Tibial artery (tissue), 4 donors: Measurements from ENCODE around the gene RNF144A.

ENCODE experiments used
- DNase-seq, 2 donors: peaks; one replicate each; pipeline ENCODE4 v3.0.0-alpha.2; 2019
- H3K27ac ChIP-seq, 2 donors: fragments of 200-600 bp; sonication (generic) in 1 of 2; 1 replicate in 1 of 2; 2 replicates in 1 of 2; pipeline ENCODE4 v1.5.1; 2018 to 2019; ENCODE audit warnings: mild to moderate bottlenecking in 1 of 2
- H3K27me3 ChIP-seq, 2 donors: fragments of 200-600 bp; sonication (generic) in 1 of 2; one replicate each; pipeline versions ENCODE4 v1.5.1 to v1.6.0; 2016 to 2019
- H3K36me3 ChIP-seq, 3 donors: fragments of 200-600 bp; sonication (generic) in 2 of 3; one replicate each; pipeline ENCODE4 v1.5.1; 2016 to 2019; ENCODE audit warnings: mild to moderate bottlenecking in 2 of 3
- H3K4me1 ChIP-seq, 4 donors: fragments of 200-600 bp; sonication (generic) in 2 of 4; 1 replicate in 3 of 4; 2 replicates in 1 of 4; pipeline ENCODE4 v1.5.1; 2016 to 2019
- H3K4me3 ChIP-seq, 2 donors: fragments of 200-600 bp; sonication (generic) in 1 of 2; 1 replicate in 1 of 2; 2 replicates in 1 of 2; pipeline ENCODE4 v1.5.1; 2018 to 2019; ENCODE audit warnings: mild to moderate bottlenecking in 2 of 2
- H3K9me3 ChIP-seq, 3 donors: fragments of 200-600 bp; sonication (generic) in 1 of 3; one replicate each; pipeline ENCODE4 v1.5.1; 2016 to 2019
- CTCF ChIP-seq, 2 experiments: fragments of 200-600 bp in 1 of 2; fragments of 450-650 bp in 1 of 2; IDR thresholded peaks; one replicate each; pipeline ENCODE4 v1.5.1; 2017 to 2019; ENCODE audit warnings: antibody characterized with exemption in 2 of 2, mild to moderate bottlenecking in 1 of 2, moderate library complexity in 1 of 2
- intact Hi-C: fragments of 100-400 bp; cut with DNase I; formaldehyde crosslinking; loops from one replicate; pipeline ENCODE4 v1.15.0; 2023; ENCODE audit warnings: low total_unique reads

Gene RNF144A

DNA sequence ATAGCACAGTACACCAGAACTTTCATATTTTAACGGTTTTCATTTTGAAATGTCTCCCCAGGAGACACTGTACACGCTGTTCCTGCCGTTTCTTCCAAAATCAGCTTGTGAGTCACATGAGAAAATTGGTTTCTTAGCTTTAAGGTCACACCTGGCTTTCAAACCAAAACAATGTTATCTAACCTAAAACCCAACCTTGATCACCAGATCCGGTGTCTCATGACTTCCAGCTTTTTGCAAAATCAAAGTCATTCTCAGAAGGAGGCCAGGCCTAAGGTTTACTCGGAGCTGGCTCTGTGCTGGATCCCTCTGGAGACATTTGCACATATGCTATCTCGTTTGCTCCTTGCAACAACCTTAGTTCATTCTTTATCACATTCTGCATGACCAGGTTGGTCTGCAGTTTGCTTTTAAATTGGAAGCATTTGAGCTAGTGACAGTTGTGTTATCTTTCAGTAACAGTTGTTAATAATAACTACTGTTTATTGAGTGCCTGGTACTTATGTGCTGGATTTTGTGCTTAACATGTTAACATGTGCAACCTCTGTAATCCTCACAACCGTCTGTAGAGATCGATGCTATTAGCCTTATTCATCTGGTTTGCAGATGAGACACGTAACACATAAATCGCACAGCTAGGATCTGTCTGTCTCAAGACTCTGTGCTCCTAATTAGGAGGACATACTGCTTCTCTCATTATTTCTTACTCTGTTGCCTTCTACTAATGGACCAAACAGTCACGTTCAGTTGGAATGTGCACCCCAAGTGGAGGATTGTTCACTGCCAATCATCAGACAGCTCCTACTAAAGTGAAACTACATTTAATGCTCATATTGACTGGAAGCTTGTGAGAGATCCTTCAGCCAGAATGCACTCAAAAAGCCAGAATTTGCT is 105.5 kb downstream of the RNF144A start:
- intact Hi-C loops, result no loop called here
- H3K9me3 ChIP-seq, result no peaks in the 10 kb centered on the region
- H3K36me3 ChIP-seq, result peaks cover 0 to 32% (median 0%) of the 10 kb centered on the region in 3 donors
- no peaks in the 10 kb centered on the region for H3K27me3 ChIP-seq
- no peaks in the 10 kb centered on the region for H3K4me1 ChIP-seq
- DNase-seq, result no peak
- no peak overlapping the region for H3K27ac ChIP-seq
- TF ChIP-seq CTCF (IDR thresholded peaks at IDR 0.05), result no peak
- H3K4me3 ChIP-seq, result no peak overlapping the region

DNA sequence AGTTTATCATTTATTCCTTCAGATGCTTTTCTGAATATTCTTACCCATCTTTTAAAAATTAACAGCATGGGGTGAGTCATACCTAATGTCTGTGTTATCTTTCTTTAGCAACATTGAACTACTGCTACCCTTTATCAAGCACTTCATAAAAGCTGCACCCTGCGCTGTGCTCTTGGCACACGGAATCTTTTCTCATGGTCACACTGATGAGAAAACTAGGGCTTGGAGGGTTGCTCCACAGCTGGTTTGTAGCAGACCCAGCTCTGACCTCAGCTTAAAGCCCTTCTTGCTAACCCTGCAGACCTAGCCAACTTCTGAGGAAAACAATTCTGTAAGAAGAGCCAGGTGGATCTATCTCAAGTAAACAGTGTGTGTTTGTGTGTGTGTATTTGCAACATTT is 106.3 kb downstream of the RNF144A start:
- Histone ChIP-seq H3K36me3 (peaks cover 0 to 27% (median 0%) of the 10 kb centered on the region in 3 donors), H3K27ac (no peak overlapping the region), H3K9me3 (no peaks in the 10 kb centered on the region), H3K27me3 (no peaks in the 10 kb centered on the region), H3K4me3 (no peak overlapping the region), H3K4me1 (no peaks in the 10 kb centered on the region)
- TF ChIP-seq CTCF (IDR thresholded peaks at IDR 0.05), result no peak
- intact Hi-C loops, result no loop called here
- DNase-seq, result no peak

- Histone ChIP-seq H3K4me1 (no peaks in the 10 kb centered on the region), H3K27me3 (no peaks in the 10 kb centered on the region), H3K9me3 (no peaks in the 10 kb centered on the region), H3K36me3 (peaks cover 0 to 27% (median 0%) of the 10 kb centered on the region in 3 donors), H3K27ac (no peak overlapping the region), H3K4me3 (no peak overlapping the region)
- TF ChIP-seq CTCF (IDR thresholded peaks at IDR 0.05), result no peak
- DNase-seq, result no peak
- intact Hi-C loops, result no loop called here
These were observed 107.0 kb downstream of the RNF144A start for GRCh38 chr2:7024261-7024660.

DNA sequence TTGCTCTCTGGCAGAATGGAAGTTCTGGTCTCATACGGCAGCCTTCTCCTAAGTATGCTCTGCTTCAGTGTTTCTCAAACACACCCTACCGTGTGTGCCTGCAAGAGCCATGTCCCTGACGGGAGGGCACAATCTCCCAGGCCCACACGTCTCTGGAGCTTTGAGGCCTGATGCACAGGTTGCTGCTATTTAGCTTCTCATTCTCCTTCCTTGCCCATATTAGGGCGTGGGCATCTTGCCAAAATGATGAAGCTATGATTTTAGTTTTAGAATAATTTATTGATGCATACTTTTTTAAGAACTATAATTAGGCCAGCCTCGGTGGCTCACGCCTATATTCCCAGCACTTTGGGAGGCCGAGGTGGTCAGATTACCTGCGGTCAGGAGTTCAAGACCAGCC is 107.9 kb downstream of the RNF144A start:
- no peaks in the 10 kb centered on the region for H3K4me1 ChIP-seq
- H3K27ac ChIP-seq, result no peak overlapping the region
- TF ChIP-seq CTCF (IDR thresholded peaks at IDR 0.05), result no peak
- intact Hi-C loops, result no loop called here
- no peaks in the 10 kb centered on the region for H3K9me3 ChIP-seq
- no peaks in the 10 kb centered on the region for H3K27me3 ChIP-seq
- no peak for DNase-seq
- H3K4me3 ChIP-seq, result no peak overlapping the region
- peaks cover 0 to 25% (median 0%) of the 10 kb centered on the region in 3 donors for H3K36me3 ChIP-seq

- Histone ChIP-seq H3K4me3 (no peak overlapping the region), H3K4me1 (no peaks in the 10 kb centered on the region), H3K27ac (no peak overlapping the region), H3K9me3 (no peaks in the 10 kb centered on the region), H3K36me3 (peaks cover 0 to 11% (median 0%) of the 10 kb centered on the region in 3 donors), H3K27me3 (no peaks in the 10 kb centered on the region)
- TF ChIP-seq CTCF (IDR thresholded peaks at IDR 0.05), result no peak
- intact Hi-C loops, result no loop called here
- no peak for DNase-seq
These were observed 109.5 kb downstream of the RNF144A start for GRCh38 chr2:7026742-7027141.
